Measurements from ENCODE around the gene SEPHS2. TPM values are rescaled to one million over a fixed set of nuclear protein-coding genes. Genes with fewer than 3 reads are reported as not detected.

The SEPHS2 gene
- total RNA-seq, 6 experiments from 2014 or later, result 157 to 228 (median 205) TPM

DNA sequence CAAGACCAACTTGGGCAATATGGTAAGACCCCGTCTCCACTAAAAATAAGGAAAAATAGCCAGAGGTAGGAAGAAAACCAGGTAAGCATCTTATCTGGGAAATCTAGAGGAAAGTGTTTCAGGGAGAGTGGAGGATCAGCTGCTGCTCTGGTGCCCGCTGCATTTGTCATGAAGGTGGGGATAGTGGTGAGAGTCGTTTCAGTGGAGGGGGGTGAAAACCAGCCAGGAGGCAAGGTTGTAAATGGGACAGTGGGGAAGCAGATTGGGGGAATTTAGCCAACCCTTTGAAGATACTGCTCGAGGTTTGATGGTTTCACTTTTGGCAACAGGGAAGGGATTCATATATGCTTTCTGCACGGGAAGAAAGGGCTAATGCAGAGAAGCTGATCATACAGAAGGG, 24.7 kb downstream of the SEPHS2 start:
- WGBS (ENCODE audit: insufficient coverage, low coverage, low lambda C conversion rate, missing lambda C conversion rate), result 92% methylated on average over 5 of the region's 5 CpGs
- DNase-seq (no peak), ATAC-seq (no peak)
- intact Hi-C loops (cut with DNase I), result loop anchor here in 1 of 2 donors (10.0 kb wide), 1 partner anchor 204 kb away; no protein-coding TSS in a partner anchor
- no peak overlapping the region for H3K27ac ChIP-seq
- H3K27me3 ChIP-seq, result no peaks in the 10 kb centered on the region
- no peak for TF ChIP-seq POLR2A (IDR thresholded peaks at IDR 0.05)
- TF ChIP-seq CTCF (IDR thresholded peaks at IDR 0.05), result no peak
- H3K36me3 ChIP-seq, result peaks cover 0 to 13% (median 0%) of the 10 kb centered on the region in 4 donors
- H3K4me1 ChIP-seq, result peaks cover 0 to 13% (median 0%) of the 10 kb centered on the region in 4 donors
- H3K4me3 ChIP-seq, result no peak overlapping the region
- H3K9me3 ChIP-seq, result no peaks in the 10 kb centered on the region

GRCh38 chr16:30418350-30419181, 27.1 kb downstream of the SEPHS2 start:
- DNase-seq, result no peak
- ATAC-seq, result no peak
- no peaks in the 10 kb centered on the region for H3K27me3 ChIP-seq
- H3K9me3 ChIP-seq, result no peaks in the 10 kb centered on the region
- peaks cover 0 to 13% (median 0%) of the 10 kb centered on the region in 4 donors for H3K4me1 ChIP-seq
- TF ChIP-seq CTCF (IDR thresholded peaks at IDR 0.05) (no peak), POLR2A (IDR thresholded peaks at IDR 0.05) (no peak)
- intact Hi-C loops (cut with DNase I), result no loop called here
- peaks cover 0 to 5% (median 0%) of the 10 kb centered on the region in 4 donors for H3K36me3 ChIP-seq
- H3K27ac ChIP-seq, result peak overlapping the region; percentile 76 to 85 (median 80)
- H3K4me3 ChIP-seq, result peak overlapping the region; percentile 55 to 68 (median 64)
- WGBS (ENCODE audit: insufficient coverage, low coverage, low lambda C conversion rate, missing lambda C conversion rate), result 88% methylated on average over 15 of the region's 31 CpGs

DNA sequence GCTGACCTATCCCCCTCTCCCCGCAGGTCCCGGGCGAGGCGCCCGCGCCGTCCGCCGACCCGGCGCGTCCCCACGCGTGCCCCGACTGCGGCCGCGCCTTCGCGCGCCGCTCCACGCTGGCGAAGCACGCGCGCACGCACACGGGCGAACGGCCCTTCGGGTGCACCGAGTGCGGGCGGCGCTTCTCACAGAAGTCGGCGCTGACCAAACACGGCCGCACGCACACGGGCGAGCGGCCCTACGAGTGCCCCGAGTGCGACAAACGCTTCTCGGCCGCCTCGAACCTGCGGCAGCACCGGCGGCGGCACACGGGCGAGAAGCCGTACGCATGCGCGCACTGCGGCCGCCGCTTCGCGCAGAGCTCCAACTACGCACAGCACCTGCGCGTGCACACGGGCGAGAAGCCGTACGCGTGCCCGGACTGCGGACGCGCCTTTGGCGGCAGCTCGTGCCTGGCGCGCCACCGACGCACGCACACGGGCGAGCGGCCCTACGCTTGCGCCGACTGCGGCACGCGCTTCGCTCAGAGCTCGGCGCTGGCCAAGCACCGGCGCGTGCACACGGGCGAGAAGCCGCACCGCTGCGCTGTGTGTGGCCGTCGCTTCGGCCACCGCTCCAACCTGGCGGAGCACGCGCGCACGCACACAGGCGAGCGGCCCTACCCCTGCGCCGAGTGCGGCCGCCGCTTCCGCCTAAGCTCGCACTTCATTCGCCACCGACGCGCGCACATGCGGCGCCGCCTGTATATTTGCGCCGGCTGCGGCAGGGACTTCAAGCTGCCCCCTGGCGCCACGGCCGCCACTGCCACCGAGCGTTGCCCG, 27.9 kb downstream of the SEPHS2 start:
- Histone ChIP-seq H3K27me3 (no peaks in the 10 kb centered on the region), H3K36me3 (peaks cover 0 to 6% (median 0%) of the 10 kb centered on the region in 4 donors), H3K4me3 (peak overlapping the region; percentile 55 to 68 (median 64)), H3K9me3 (no peaks in the 10 kb centered on the region), H3K4me1 (peaks cover 0 to 13% (median 0%) of the 10 kb centered on the region in 4 donors), H3K27ac (peak overlapping the region; percentile 76 to 85 (median 80))
- intact Hi-C loops (cut with DNase I), result no loop called here
- ATAC-seq (peak; percentile 86 to 95 (median 92)), DNase-seq (peak; percentile 90 to 93 (median 91))
- TF ChIP-seq POLR2A (IDR thresholded peaks at IDR 0.05) (peak; percentile 70), CTCF (IDR thresholded peaks at IDR 0.05) (peak; percentile 22 to 39 (median 27))
- 0% methylated on average over 4 of the region's 140 CpGs for WGBS (ENCODE audit: insufficient coverage, low coverage, low lambda C conversion rate, missing lambda C conversion rate)

DNA sequence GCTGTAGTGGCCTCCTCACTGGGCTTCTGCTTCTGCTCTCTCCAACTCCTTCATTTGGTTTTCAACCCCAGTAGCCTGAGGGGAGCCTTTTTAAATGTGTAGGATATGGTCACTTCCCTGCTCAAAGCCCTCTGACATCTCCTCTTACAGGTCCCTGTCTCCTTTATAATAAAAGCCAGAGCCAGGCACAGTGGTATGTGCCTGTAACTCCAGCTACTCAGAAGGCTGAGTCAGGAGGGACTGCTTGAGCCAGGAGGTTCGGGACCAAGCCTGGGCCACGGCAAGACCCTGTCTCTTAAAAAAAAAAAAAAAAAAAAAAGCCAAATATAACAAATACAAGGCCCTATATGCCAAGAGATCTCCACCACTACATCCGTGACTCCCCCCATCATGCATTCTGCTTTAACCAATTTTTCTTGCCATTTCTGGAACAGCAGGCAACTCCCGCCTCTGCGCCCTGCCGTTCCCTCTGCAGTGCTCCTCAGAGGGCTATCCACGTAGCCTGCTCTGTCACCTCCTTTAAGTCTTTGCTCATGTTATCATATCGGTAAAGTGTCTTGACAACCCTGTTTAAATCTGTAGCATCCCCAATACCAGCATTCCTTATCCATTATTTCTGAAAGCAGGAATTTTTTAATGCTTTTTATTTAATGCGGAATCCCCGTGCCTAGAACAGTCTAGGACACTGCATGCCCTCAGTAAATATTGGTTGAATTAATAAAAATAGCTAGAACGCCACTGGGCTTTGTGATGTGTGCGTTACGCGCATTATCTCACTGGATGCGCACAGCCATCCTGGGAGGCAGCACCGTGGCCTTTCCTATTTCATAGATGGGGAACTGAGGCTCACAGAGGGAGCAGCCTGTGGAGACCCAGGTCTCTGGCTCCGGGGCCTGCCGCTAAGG, 28.8 kb downstream of the SEPHS2 start:
- DNase-seq, result no peak
- peaks cover 0 to 13% (median 0%) of the 10 kb centered on the region in 4 donors for H3K4me1 ChIP-seq
- 60% methylated on average over 16 of the region's 18 CpGs for WGBS (ENCODE audit: insufficient coverage, low coverage, low lambda C conversion rate, missing lambda C conversion rate)

More for the DNA sequence above, 28.8 kb downstream of the SEPHS2 start:
- no peak for TF ChIP-seq CTCF (IDR thresholded peaks at IDR 0.05)
- TF ChIP-seq POLR2A (IDR thresholded peaks at IDR 0.05), result no peak
- peak overlapping the region; percentile 76 to 85 (median 80) for H3K27ac ChIP-seq
- ATAC-seq, result no peak
- intact Hi-C loops (cut with DNase I), result no loop called here
- peak overlapping the region; percentile 55 to 68 (median 64) for H3K4me3 ChIP-seq
- no peaks in the 10 kb centered on the region for H3K27me3 ChIP-seq
- H3K36me3 ChIP-seq, result peaks cover 0 to 6% (median 0%) of the 10 kb centered on the region in 4 donors
- H3K9me3 ChIP-seq, result no peaks in the 10 kb centered on the region

Measured in right lobe of liver (tissue), 6 donors.